Posterior cingulate gyrus (tissue), 11 donors: ENCODE data around the gene AFF3.

Source experiments
- DNase-seq, 10 donors: peaks; one replicate each; pipeline versions ENCODE4 v3.0.0 to v3.0.0-alpha.2; 2020 to 2021; ENCODE audit warnings: mixed read lengths in 3 of 10
- intact Hi-C: fragments of 100-400 bp; cut with DNase I; formaldehyde crosslinking; loops from one replicate; pipeline ENCODE4 v1.15.1; 2023

AFF3 gene

DNA sequence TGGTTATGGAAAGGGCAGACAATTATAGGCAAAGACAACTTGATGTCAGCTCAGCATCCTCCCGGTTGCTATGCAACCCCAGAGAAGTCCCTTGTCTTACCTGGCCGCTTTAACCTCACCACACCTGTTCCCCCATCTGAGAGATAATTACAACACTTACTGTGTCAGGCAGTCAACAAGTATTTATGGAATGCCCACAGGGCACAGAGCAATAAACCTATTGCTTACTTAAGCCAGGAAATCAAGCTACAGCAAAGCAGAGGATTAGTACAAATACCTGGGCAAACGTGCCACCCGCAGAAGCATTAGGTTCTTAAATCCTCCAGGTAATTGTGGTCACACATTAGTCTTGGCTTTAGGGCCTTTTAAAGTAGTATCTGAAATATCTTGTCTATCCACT, 332.2 kb downstream of the AFF3 start:
- DNase-seq: no peak
- intact Hi-C loops: no loop called here

DNA sequence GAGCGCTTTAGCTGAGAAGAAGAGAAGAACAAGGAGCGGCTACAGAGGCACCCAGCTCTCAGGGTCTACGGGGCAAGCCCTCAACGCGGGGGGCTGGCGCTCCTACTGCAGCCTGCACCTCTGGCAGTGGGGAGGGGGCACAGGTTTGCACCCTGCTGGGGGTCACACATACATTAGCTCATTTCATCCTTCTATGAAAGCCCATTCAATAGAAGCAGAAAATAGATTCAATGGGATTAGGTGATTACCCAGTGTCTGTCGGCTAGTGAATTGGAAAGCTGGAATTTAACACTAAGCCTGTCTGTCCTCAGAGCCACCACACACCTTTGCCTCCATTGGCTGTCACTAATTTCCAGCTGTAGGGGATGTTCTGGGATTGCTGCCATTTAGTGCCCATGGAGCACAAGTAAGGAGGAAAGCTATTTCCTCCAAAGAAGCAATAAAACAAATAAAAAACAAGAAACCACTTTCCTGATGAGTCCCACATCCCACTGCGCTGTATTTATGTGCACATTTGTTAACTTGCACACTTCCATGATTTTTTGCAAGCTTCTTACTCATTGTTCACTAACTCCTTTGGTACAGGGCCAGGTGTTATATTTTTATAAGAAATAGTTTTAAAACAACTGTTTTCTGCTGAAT, 333.0 kb downstream of the AFF3 start:
- intact Hi-C loops: no loop called here
- no peak for DNase-seq

DNA sequence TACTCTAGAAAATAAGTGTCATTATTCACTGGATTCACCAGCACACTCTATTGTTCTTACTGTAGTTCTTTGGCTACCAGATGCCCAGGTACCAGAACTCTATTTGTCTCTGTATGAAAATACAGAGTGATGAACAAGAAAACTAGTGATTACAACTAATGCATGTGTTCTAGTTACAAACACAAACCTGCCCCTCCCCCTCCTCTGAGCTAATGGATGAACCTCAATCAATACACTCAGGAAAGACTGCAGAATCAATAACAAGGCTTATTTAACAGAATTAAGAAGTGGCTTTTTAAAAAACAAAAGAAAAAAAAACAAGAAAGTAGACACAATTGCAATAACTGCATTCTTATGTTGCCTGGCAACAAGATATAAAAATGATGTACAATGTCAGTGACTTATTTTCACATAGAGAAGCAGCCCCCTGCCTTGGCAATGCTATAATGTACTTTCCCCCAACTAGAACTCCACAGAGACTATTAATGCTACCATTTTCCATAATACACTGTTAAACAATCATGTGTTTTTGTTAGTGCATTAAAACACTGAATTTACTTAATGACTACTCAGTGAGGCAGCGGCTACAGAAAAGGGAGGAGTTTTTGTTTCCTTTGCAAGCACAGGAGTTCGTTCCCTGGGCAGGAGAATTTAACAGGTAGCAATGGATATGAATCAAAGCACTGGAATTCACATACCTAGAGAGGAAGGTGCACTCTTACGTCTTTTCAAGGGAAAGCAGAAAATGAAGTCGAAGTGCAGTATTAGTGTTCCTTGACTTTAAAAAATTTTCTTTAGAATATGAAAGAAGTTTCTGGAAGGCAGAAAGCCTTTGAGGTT, 333.8 kb downstream of the AFF3 start:
- DNase-seq: no peak
- intact Hi-C loops: no loop called here

DNA sequence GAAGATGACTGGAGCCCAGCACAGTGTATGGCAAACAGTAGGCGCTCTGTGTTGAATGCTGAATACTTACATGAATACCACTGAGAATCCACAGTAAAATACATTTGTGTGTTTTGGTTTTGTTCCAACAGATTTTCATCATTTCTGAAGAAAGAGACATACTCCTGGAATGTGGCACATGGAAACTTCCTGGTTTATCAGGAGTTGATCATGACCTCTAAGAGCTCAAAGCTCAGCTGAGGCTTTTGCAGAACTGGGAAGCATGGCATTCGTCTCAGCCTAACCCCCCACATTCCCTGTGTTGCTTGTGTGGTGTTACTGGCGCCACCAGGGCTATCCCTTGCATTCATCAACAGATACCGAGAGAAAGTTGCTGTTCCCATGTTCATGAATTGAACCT, 335.6 kb downstream of the AFF3 start:
- intact Hi-C loops: no loop called here
- no peak for DNase-seq

DNA sequence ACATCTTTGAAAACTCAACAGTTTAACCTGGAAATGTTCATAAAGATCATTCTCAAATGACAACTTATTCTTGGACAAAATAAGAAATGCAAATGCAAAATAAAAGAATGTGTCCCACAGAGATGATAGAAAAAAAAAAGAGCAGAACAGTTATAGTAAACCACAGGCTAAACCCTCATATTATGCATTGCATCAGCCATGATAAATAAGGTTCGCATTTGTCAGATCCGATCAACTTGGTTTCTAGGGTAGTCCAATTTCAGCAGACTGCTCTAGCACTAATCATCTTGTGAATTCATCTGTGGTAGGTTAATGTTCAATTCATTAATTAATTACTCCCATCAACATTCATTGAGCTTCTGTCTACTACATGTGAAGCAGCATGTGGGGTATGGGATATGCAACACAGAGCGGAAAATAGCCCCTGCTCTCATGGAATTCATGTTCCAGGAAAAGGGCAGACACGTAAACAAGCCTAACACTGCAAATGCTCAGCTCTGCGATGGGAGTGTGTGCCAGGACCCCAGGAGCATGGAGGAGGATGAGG, 336.4 kb downstream of the AFF3 start:
- DNase-seq: no peak
- intact Hi-C loops: no loop called here

DNA sequence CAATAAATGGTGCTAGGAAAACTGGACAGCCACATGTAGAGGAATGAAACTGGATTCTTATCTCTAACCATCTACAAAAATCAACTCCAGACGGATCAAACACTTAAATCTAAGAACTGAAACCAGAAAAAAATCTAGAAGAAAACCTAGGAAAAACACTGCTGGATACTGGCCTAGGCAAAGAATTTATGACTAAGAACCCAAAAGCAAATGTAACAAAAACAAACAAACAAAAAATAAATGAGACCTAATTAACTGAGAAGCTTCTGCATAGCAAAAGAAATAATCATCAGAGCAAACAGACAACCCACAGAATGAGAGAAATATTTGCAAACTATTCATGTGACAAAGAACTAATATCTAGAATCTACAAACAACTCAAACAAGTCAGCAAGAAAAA, 338.5 kb downstream of the AFF3 start:
- DNase-seq: no peak
- intact Hi-C loops: no loop called here

DNA sequence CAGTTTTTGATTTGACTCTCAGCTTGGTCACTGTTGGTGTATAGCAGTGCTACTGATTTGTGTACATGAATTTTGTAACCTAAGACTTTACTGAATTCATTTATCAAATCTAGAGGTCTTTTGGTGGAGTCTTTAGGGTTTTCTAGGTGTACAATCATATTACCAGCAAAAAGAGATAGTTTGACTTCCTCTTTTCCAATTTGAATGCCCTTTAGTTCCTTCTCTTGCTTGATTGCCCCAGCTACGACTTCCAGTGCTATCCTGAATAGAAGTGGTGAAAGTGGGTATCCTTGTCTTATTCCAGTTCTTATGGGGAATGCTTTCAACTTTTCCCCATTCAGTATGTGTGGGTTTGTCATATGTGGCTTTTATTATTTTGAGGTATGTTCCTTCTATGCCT, 339.7 kb downstream of the AFF3 start:
- DNase-seq: no peak
- intact Hi-C loops: no loop called here

DNA sequence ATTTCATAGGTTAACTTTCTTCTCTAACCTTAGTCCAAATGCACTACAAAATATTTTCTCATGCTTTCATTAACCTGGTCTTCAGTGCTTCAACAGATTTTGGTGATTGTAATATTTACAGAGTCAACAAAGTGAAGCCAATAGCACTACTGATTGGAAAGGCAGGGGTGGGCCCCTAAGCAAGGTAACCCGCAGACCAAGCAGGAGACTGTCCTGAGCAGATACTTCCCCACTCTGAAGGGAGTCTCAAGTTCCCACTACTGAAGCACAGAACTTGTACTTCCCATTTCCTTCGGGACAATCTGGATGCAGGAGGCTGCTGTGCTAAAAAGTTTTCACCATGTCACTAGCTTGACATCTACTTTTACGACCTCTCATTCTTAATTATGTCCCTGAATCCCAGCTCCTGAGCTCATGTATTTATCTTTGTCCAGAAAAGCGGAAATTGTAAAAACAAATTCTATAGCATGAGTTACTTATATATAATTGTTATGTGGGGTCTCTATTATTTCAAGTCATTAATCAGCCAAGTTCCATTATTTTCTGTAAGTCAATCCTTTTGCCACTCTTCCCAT, 341.0 kb downstream of the AFF3 start:
- intact Hi-C loops: no loop called here
- DNase-seq: no peak

DNA sequence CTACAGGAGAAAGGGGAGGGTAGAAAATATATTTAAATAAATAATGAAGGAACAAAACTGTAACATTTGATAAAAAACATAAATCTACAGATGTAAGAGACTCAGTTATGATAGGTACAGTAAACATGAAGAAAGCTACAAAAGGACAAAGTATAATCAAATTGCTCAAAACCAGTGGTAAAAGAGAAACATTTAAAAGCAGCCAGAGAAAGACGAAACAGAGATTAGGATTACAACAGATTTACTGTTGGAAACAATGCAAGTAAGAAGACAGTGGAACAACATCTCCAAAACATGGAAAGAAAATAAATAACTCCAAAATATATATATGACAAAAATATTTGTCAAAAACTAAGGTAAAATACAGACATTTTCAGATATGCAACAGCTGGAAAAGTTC, 344.9 kb downstream of the AFF3 start:
- intact Hi-C loops: no loop called here
- DNase-seq: no peak

DNA sequence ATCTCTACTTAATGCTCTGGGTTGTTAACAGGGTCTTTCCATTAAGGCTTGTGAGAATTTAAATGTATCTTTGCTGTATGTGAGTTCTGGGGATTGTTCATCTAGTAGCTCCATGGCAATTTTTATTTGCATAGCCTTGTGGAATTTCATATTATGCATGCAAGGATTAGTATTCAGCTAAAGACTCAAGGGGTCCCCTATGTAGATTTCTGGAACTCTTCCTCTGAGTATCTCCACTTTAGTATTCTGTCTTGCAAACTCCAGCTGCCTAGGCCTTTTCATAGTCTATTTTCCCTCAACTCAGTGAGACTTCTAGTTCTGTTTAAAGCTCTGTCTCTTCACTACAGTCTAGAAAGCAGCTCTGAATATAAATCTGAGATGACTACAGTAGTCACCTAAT, 348.0 kb downstream of the AFF3 start:
- no peak for DNase-seq
- intact Hi-C loops: no loop called here

DNA sequence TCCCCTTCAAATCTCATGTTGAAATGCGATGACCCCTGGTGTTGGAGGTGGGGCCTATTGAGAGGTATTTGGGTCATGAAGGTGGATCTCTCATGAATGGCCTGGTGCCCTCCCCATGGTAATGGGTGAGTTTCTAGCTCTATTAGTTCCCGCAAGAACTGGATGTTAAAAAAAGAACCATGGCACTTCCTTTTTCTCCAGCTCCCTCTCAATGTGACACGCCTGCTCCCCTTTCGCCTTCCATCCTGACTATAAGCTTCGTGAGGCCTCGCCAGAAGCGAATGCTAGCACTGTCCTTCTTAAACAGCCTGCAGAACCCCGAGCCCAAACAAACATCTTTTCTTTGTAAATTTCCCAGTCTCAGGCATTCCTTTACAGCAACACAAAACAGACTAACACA, 349.4 kb downstream of the AFF3 start:
- intact Hi-C loops: no loop called here
- no peak for DNase-seq

- intact Hi-C loops: no loop called here
- DNase-seq: no peak
Observed at GRCh38 chr2:99789849-99790248, 352.5 kb downstream of the AFF3 start.

GRCh38 chr2:99787769-99788382, 354.5 kb downstream of the AFF3 start:
- intact Hi-C loops: no loop called here
- no peak for DNase-seq

- DNase-seq: no peak
- intact Hi-C loops: no loop called here
Observed at GRCh38 chr2:99786636-99787390, 355.6 kb downstream of the AFF3 start.

DNA sequence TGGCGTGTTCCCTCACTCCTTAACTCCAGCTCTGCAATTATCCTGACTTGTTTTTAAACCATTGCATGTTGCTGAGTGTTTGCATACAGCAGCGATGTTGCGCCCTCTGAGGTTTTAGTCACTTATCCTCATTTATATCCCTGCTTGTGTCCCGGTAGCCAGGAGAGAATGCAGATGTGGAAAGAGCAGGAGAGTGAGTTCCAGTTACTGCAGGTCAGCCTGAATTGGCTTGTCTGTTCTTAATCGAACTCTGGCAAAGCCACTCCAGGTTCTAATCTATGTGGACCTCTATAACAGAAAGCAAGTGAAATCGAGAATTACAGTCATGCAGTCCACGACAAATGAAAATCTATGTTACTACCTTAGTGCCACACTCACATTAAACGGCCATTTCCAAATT, 357.4 kb downstream of the AFF3 start:
- intact Hi-C loops: no loop called here
- no peak for DNase-seq

GRCh38 chr2:99784282-99784681, 358.1 kb downstream of the AFF3 start:
- intact Hi-C loops: no loop called here
- no peak for DNase-seq

DNA sequence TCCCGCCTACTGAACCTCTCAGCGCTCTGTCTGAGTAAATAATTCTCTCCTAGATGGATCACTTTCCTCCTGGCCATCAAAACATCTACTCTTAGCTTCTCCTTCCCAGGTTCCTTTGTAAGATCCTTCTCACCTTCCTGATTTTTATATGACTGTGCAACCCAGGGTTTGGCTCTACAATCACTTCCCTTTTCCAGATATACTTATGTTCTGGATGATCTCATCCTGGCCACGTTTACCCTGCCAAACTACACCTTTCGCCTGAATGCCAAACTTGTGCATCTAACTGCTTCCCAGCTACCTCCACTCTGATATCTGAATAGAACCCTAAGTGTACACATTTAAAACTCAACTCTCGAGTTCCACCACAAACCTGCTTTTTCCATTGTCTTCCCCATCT, 362.1 kb downstream of the AFF3 start:
- intact Hi-C loops: no loop called here
- no peak for DNase-seq

- intact Hi-C loops: no loop called here
- DNase-seq: no peak
Observed at GRCh38 chr2:99779276-99779675, 363.1 kb downstream of the AFF3 start.

- DNase-seq: peak in 2 of 10 donors; percentile 44 to 72
- intact Hi-C loops: no loop called here
Observed at GRCh38 chr2:99777656-99778290, 364.6 kb downstream of the AFF3 start.
